OCI-LY7 (cell line): ENCODE results near the gene MRPL2.

Experiments
- EZH2phosphoT487 ChIP-seq: fragments of 200-600 bp; sonication (generic); IDR thresholded peaks from 2 replicates; pipeline ENCODE4 v1.6.1; 2018; ENCODE audit warnings: low read depth, borderline replicate concordance, mild to moderate bottlenecking, mixed run types, antibody characterized with exemption, low read length, moderate library complexity, mixed read lengths
- TF ChIP-seq, protein P1 (sequence below): fragments of 200-600 bp; sonication (generic); conservative IDR thresholded peaks from 2 replicates; pipeline ENCODE4 v1.5.1; 2014; ENCODE audit warnings: mild to moderate bottlenecking, antibody characterized with exemption, low read length, moderate library complexity, mixed read lengths

DNA sequence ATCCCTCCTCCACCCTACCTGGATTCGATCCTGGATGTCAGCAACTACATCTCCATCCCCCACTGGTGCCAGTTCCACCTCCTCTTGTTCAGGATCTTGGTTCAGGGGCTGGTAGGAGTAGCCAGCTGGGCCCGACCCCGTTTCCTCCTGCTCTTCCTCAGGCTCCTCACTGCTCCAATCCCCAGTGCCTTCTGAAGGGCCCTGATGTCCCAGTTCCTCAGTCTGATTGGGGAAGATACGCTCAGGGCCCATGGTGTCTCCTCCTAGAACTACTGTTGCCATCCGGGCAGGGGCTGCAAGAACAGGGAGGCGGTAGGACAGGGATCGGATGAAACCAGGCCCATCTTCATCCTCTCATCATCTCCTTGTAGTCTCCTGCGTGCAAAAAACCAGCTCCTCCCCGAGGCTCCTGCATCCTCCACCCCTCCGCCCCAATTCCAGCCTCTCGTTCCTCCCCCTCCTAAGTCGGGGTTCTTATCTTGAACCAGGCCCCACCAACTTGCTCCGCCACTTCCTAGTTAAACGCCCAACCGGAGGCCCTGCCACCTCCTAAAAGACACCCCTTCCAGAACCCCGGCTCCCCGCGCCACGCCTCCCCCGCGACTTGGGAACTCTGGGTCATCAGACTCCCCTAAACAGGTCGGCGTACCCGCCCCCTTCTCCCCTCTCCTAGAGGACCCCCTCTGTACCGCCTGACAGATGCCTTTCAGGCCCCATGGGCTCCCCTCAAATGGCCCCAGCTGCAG lies 46.0 kb downstream of the MRPL2 start:
- TF ChIP-seq EZH2phosphoT487 = no peak
- TF ChIP-seq, protein P1, sequence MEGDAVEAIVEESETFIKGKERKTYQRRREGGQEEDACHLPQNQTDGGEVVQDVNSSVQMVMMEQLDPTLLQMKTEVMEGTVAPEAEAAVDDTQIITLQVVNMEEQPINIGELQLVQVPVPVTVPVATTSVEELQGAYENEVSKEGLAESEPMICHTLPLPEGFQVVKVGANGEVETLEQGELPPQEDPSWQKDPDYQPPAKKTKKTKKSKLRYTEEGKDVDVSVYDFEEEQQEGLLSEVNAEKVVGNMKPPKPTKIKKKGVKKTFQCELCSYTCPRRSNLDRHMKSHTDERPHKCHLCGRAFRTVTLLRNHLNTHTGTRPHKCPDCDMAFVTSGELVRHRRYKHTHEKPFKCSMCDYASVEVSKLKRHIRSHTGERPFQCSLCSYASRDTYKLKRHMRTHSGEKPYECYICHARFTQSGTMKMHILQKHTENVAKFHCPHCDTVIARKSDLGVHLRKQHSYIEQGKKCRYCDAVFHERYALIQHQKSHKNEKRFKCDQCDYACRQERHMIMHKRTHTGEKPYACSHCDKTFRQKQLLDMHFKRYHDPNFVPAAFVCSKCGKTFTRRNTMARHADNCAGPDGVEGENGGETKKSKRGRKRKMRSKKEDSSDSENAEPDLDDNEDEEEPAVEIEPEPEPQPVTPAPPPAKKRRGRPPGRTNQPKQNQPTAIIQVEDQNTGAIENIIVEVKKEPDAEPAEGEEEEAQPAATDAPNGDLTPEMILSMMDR = no peak
